ENCODE data around the gene YIPF4. TPM values are rescaled to one million over a fixed set of nuclear protein-coding genes. Genes with fewer than 3 reads are reported as not detected.
"Not testable (repeated sequence)": the region's sequence is repeated elsewhere in the genome, so short reads cannot be mapped to it uniquely, and the experiment has no call there.

The YIPF4 gene
- total RNA-seq, 6 experiments from 2014 or later, result 49.6 to 65.5 (median 55.2) TPM

DNA sequence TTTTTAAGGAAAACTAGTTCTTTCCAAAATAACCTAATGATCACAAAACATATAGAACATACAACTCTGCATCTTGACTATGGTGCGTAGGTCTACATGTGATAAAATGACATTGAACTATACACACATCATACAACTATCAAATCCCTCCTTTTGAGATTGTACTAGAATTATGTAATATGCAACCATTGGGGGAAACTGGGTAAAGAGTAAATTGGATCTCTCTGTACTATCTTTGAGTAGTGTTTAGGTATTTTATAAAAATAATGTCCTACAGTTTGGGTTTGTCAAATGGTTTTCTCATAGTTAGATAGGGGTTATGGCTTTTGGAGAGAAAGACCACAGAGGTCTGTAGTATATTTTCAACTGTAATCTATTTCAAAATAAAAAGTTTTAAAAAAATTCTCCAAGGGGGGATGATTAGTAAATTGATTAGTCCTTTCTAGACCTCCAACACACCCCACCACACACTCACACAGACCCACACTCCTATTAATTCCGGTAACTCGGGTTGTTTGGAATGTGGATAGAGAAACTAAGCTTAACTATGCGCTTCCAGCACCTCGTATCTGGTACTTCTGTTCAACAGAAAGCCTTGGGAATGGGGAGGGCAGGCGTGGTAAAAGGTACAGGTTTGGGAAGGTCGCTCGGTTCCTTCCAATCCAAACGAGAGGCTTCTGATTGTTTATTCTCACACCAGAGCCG is 78.4 kb downstream of the YIPF4 start:
- peak overlapping the region; percentile 95 for H3K27ac Mint-ChIP-seq
- TF ChIP-seq, protein P1, sequence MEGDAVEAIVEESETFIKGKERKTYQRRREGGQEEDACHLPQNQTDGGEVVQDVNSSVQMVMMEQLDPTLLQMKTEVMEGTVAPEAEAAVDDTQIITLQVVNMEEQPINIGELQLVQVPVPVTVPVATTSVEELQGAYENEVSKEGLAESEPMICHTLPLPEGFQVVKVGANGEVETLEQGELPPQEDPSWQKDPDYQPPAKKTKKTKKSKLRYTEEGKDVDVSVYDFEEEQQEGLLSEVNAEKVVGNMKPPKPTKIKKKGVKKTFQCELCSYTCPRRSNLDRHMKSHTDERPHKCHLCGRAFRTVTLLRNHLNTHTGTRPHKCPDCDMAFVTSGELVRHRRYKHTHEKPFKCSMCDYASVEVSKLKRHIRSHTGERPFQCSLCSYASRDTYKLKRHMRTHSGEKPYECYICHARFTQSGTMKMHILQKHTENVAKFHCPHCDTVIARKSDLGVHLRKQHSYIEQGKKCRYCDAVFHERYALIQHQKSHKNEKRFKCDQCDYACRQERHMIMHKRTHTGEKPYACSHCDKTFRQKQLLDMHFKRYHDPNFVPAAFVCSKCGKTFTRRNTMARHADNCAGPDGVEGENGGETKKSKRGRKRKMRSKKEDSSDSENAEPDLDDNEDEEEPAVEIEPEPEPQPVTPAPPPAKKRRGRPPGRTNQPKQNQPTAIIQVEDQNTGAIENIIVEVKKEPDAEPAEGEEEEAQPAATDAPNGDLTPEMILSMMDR (IDR thresholded peaks at IDR 0.05), result no peak
- peaks cover 2% of the 10 kb centered on the region; the same call in 1 of the 2 replicates for H3K27me3 Mint-ChIP-seq (ENCODE audit: insufficient read depth)
- H3K36me3 Mint-ChIP-seq (ENCODE audit: low read depth), result peaks cover 15% of the 10 kb centered on the region
- H3K4me1 Mint-ChIP-seq (ENCODE audit: low read depth), result peaks cover 44% of the 10 kb centered on the region
- peak overlapping the region; percentile 90 for H3K4me3 Mint-ChIP-seq
- DNase-seq, result no peak
- H3K9me3 Mint-ChIP-seq, result no peaks in the 10 kb centered on the region

DNA sequence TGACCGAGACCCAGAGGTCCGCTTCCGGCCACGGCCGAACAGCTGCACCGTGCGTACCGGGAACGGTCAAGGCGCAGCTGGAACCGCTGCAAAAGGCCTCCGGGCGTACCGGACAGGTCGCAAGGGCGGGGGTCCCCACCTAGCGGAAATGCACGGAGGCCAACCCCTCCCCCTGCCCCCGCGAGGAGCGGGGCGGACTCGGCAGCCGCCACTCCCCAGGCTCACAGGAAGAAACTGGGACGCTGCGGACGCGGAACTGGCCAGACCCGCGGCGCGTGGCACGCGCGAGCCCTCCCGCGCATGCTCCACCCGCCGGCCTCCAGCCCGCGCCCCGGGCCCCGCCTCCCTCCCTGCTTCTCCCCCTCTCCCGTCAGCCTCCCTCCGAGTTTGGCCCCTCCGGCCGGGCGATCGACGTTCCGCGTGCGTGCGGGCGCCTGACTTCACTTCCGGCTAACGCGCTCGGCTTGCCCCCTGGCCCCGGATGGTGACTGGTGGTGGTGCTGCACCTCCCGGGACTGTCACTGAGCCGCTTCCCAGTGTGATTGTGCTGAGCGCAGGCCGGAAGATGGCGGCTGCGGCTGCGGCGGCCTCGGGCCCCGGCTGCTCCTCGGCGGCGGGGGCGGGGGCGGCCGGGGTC is 79.1 kb downstream of the YIPF4 start, which contains the start of gene BIRC6:
BIRC6 (plus strand) TSS at position 343 of the 637 bp plus-strand sequence; CDS start at position 482, 139 bp downstream.
- H3K36me3 Mint-ChIP-seq (ENCODE audit: low read depth), result peaks cover 20% of the 10 kb centered on the region
- H3K27me3 Mint-ChIP-seq (ENCODE audit: insufficient read depth), result peaks cover 2% of the 10 kb centered on the region; the same call in 1 of the 2 replicates
- H3K4me1 Mint-ChIP-seq (ENCODE audit: low read depth), result peaks cover 49% of the 10 kb centered on the region
- H3K27ac Mint-ChIP-seq, result peak within 1 kb of the TSS; percentile 95
- DNase-seq, result peak; percentile 97
- H3K9me3 Mint-ChIP-seq, result no peaks in the 10 kb centered on the region
- H3K4me3 Mint-ChIP-seq, result peak within 1 kb of the TSS; percentile 94
- TF ChIP-seq, protein P1 (IDR thresholded peaks at IDR 0.05), result no peak

DNA sequence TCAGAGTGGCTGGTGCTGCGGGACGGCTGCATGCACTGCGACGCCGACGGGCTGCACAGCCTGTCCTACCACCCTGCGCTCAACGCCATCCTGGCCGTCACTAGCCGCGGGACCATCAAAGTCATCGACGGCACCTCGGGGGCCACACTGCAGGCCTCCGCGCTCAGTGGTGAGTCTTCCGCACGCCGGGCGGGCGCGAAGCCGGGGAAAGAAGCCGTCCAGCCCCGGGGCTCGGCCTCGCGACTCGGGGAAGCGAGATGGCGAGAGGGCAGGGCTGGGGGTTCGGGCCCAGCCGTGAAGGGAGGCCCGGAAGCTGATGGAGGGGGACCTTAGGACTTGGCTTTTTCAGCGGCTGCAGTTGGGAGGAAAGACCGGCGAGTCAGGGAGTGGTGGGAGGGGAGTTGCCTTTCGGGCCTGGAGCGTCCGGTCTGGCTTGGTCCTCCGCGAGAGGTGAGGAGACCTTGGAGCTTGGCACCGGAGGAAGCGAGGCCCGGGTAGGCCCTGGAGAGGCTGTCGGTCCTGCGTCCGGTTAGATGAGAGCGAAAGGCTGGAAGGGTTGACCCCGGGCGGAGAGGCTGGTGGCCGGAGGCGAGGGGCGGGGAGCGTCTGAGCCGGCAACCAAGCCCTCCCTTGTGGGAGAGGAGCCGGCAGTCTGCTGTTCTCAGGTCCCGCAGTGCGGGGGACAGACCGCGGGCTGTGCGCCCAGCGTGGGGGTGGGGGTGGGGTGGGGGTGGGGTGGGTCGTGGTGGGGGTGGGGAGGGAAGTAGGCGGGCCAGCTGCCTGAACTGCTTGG is 79.8 kb downstream of the YIPF4 start:
- H3K27me3 Mint-ChIP-seq (ENCODE audit: insufficient read depth), result peaks cover 2% of the 10 kb centered on the region; the same call in 1 of the 2 replicates
- peak overlapping the region; percentile 94 for H3K4me3 Mint-ChIP-seq
- H3K9me3 Mint-ChIP-seq, result no peaks in the 10 kb centered on the region
- DNase-seq, result peak; percentile 7
- TF ChIP-seq, protein P1 (IDR thresholded peaks at IDR 0.05), result no peak
- H3K4me1 Mint-ChIP-seq (ENCODE audit: low read depth), result peaks cover 51% of the 10 kb centered on the region
- peaks cover 22% of the 10 kb centered on the region for H3K36me3 Mint-ChIP-seq (ENCODE audit: low read depth)
- H3K27ac Mint-ChIP-seq, result peak overlapping the region; percentile 77

DNA sequence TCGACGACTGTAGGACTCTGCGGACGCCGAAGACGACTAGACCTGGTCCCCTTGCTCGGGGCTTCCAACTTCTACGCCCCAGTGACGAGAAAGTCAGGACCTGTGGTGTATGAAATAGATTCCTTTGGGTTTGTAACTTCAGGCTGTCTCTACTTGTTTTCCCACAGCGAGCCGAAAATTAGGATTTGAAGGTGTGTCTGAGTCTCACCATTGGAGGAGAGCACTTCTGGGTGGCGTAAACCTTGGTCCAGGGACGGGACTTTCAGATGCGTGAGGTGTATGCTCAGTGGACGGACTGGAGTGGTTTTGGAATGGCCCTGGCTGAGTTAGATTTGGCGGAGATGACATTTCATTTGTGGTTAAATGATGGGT is 80.4 kb downstream of the YIPF4 start:
- DNase-seq, result peak; percentile 9
- Mint-ChIP-seq H3K4me3 (peak overlapping the region; percentile 94), H3K9me3 (no peaks in the 10 kb centered on the region)

DNA sequence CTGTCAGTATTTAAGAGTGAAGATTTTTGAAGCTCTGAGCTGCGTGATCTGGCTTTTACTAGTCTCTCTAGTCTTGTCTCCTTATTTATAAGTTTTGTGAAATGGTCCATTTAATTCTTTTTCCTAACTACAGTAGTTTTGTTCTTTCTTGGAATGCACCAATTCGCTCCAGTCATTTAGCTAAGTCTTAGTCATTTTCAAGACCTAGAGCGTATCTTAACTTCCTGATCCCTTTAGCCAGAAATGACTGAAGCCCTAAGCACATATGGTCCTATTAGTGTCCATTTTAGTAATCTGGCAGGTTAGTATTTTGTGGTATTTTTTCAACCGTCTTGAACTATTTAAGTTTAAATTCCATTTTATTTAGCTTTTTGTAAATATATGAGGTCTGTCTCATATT is 82.7 kb downstream of the YIPF4 start:
- Mint-ChIP-seq H3K36me3 (ENCODE audit: low read depth) (peaks cover 22% of the 10 kb centered on the region), H3K4me1 (ENCODE audit: low read depth) (peaks cover 62% of the 10 kb centered on the region), H3K27ac (peak overlapping the region; percentile 36), H3K27me3 (ENCODE audit: insufficient read depth) (0 out of 2 replicates have a peak, but pooled peaks cover 2% of the 10 kb centered on the region), H3K4me3 (peak overlapping the region; percentile 6), H3K9me3 (no peaks in the 10 kb centered on the region)
- peak; percentile 17 for DNase-seq
- TF ChIP-seq, protein P1 (IDR thresholded peaks at IDR 0.05), result no peak

More for the DNA sequence above, 80.4 kb downstream of the YIPF4 start:
- H3K36me3 Mint-ChIP-seq (ENCODE audit: low read depth), result peaks cover 22% of the 10 kb centered on the region
- TF ChIP-seq, protein P1 (IDR thresholded peaks at IDR 0.05), result no peak
- H3K27me3 Mint-ChIP-seq (ENCODE audit: insufficient read depth), result peaks cover 2% of the 10 kb centered on the region; the same call in 1 of the 2 replicates
- peaks cover 51% of the 10 kb centered on the region for H3K4me1 Mint-ChIP-seq (ENCODE audit: low read depth)
- H3K27ac Mint-ChIP-seq, result peak overlapping the region; percentile 77

DNA sequence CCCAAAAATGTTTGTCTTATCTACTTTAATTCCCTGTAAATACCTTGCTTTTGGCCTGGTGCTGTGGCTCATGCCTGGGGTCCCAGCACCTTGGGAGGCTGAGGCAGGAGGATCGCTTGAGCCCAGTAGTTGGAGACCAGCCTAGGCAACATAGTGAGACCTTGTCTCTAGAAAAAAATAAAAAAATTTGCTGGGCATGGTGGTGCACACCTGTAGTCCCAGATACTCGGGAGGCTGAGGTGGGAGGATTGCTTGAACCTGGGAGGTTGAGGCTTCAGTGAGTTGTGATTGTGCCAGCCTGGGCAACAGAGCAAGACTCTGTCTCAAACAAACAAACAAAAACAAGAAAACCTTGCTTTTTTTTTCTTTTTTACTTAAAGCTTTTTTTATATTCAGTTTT is 85.3 kb downstream of the YIPF4 start:
- H3K36me3 Mint-ChIP-seq (ENCODE audit: low read depth), result peaks cover 21% of the 10 kb centered on the region
- H3K4me1 Mint-ChIP-seq (ENCODE audit: low read depth), result peaks cover 73% of the 10 kb centered on the region
- H3K27ac Mint-ChIP-seq; DNase-seq; H3K27me3 Mint-ChIP-seq (ENCODE audit: insufficient read depth); H3K4me3 Mint-ChIP-seq; H3K9me3 Mint-ChIP-seq: not testable (repeated sequence)

All from HFFc6 (cell line).